Neural crest cell (in vitro differentiated cells): Measurements from ENCODE around the gene GPR55. TPM values are rescaled to one million over a fixed set of nuclear protein-coding genes. Genes with fewer than 3 reads are reported as not detected.

ENCODE experiments used
- DNase-seq: peaks from one replicate; pipeline ENCODE4 v3.0.0; 2021; ENCODE audit warnings: low read depth, mixed read lengths, low spot score
- H3K27ac Mint-ChIP-seq: one replicate; pipeline ENCODE4 v1.8.0; 2021; ENCODE audit warnings: mild to moderate bottlenecking, mixed read lengths; ENCODE audit not compliant: unreplicated experiment
- H3K27me3 Mint-ChIP-seq: 2 replicates; pipeline ENCODE4 v1.8.0; 2021; ENCODE audit warnings: low read depth, mild to moderate bottlenecking, mixed read lengths
- H3K36me3 Mint-ChIP-seq: 2 replicates; pipeline ENCODE4 v1.8.0; 2021; ENCODE audit warnings: low read depth, mild to moderate bottlenecking, mixed read lengths
- H3K4me1 Mint-ChIP-seq: 2 replicates; pipeline ENCODE4 v1.8.0; 2021; ENCODE audit warnings: mixed read lengths
- H3K4me3 Mint-ChIP-seq: one replicate; pipeline ENCODE4 v1.8.0; 2021; ENCODE audit warnings: mild to moderate bottlenecking, mixed read lengths
- H3K9me3 Mint-ChIP-seq: 2 replicates; pipeline ENCODE4 v1.8.0; 2021; ENCODE audit warnings: mixed read lengths
- total RNA-seq: library from RNA; stranded (reverse); gene quantifications from 2 replicates; pipeline ENCODE4 v1.2.1, GENCODE V29; 2021
- TF ChIP-seq, protein P1 (sequence below): fragments of 200-600 bp; sonication (generic); conservative IDR thresholded peaks from 2 replicates; pipeline ENCODE4 v1.5.0; 2021; ENCODE audit warnings: antibody characterized with exemption, mild to moderate bottlenecking

Gene GPR55
- total RNA-seq, 1 donor from 2014 or later = not detected

GRCh38 chr2:230925879-230926765 is 1.1 kb upstream of the GPR55 start:
- no peaks in the 10 kb centered on the region for H3K27me3 Mint-ChIP-seq
- H3K9me3 Mint-ChIP-seq = no peaks in the 10 kb centered on the region
- DNase-seq = no peak
- no peak overlapping the region for H3K4me3 Mint-ChIP-seq
- no peak overlapping the region for H3K27ac Mint-ChIP-seq
- TF ChIP-seq, protein P1, sequence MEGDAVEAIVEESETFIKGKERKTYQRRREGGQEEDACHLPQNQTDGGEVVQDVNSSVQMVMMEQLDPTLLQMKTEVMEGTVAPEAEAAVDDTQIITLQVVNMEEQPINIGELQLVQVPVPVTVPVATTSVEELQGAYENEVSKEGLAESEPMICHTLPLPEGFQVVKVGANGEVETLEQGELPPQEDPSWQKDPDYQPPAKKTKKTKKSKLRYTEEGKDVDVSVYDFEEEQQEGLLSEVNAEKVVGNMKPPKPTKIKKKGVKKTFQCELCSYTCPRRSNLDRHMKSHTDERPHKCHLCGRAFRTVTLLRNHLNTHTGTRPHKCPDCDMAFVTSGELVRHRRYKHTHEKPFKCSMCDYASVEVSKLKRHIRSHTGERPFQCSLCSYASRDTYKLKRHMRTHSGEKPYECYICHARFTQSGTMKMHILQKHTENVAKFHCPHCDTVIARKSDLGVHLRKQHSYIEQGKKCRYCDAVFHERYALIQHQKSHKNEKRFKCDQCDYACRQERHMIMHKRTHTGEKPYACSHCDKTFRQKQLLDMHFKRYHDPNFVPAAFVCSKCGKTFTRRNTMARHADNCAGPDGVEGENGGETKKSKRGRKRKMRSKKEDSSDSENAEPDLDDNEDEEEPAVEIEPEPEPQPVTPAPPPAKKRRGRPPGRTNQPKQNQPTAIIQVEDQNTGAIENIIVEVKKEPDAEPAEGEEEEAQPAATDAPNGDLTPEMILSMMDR = no peak
- no peaks in the 10 kb centered on the region for H3K36me3 Mint-ChIP-seq
- H3K4me1 Mint-ChIP-seq = peaks cover 6% of the 10 kb centered on the region

DNA sequence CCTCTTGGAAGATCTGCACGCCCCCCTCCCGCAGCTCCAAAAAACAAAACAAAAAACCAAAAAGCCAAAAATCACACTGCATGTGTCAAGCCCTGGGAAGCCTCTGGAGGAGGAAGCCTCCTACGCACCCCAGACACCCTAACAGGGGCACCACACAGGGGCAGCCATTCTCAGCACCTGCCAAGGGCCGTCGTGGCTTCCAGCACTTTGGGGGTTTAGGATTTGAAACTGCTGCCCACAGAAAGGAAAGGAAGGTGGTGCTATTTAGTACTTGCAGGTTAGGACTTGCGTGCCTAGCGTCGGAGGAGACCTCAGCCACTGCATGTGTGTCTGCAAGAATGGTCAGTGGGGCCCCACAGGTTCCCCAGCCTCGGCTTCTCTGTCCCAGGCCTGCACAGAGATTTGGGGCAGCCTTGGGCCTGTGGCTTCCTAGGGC is 419 bp upstream of the GPR55 start:
- TF ChIP-seq, protein P1 = no peak
- Mint-ChIP-seq H3K27ac (no peak overlapping the region), H3K27me3 (no peaks in the 10 kb centered on the region), H3K9me3 (no peaks in the 10 kb centered on the region), H3K4me1 (peaks cover 6% of the 10 kb centered on the region), H3K4me3 (no peak overlapping the region), H3K36me3 (no peaks in the 10 kb centered on the region)
- no peak for DNase-seq

GRCh38 chr2:230924092-230924469 is 961 bp downstream of the GPR55 start:
- no peaks in the 10 kb centered on the region for H3K36me3 Mint-ChIP-seq
- H3K27me3 Mint-ChIP-seq = no peaks in the 10 kb centered on the region
- no peaks in the 10 kb centered on the region for H3K9me3 Mint-ChIP-seq
- H3K4me1 Mint-ChIP-seq = peaks cover 11% of the 10 kb centered on the region
- no peak for DNase-seq
- TF ChIP-seq, protein P1 = no peak
- H3K27ac Mint-ChIP-seq = peak overlapping the region; percentile 31
- no peak overlapping the region for H3K4me3 Mint-ChIP-seq

GRCh38 chr2:230922951-230923717 is 1.9 kb downstream of the GPR55 start:
- H3K27ac Mint-ChIP-seq = no peak overlapping the region
- no peak for DNase-seq
- no peaks in the 10 kb centered on the region for H3K27me3 Mint-ChIP-seq

More at GRCh38 chr2:230922951-230923717, 1.9 kb downstream of the GPR55 start:
- Mint-ChIP-seq H3K9me3 (no peaks in the 10 kb centered on the region), H3K4me3 (no peak overlapping the region), H3K36me3 (no peaks in the 10 kb centered on the region), H3K4me1 (peaks cover 11% of the 10 kb centered on the region)
- TF ChIP-seq, protein P1 = no peak
